CD4-positive, alpha-beta T cell (primary cell): ENCODE measurements around the gene SLC12A7. TPM values are rescaled to one million over a fixed set of nuclear protein-coding genes. Genes with fewer than 3 reads are reported as not detected.

Experiments used
- ATAC-seq: fragments of 200-7000 bp; cut with Tn5 transposase; one replicate; pipeline ENCODE4 v1.10.0; 2022; ENCODE audit warnings: mild to moderate bottlenecking; ENCODE audit not compliant: poor library complexity
- CTCF ChIA-PET: fragments of 350-600 bp; sonication (Branson Sonifier 250); formaldehyde crosslinking; loops from one replicate; lab custom pipeline; 2021; ENCODE audit warnings: antibody characterized with exemption, inconsistent platforms; lab: Charles Lee
- POLR2A ChIA-PET: fragments of 350-600 bp; sonication (Branson Sonifier 250); formaldehyde crosslinking; loops from one replicate; lab custom pipeline; 2021; ENCODE audit warnings: antibody characterized with exemption, inconsistent platforms; lab: Charles Lee
- DNase-seq, 14 experiments: peaks; one replicate each; pipeline ENCODE4 v3.0.0-alpha.2; 2013 to 2020; ENCODE audit warnings: mixed read lengths in 2 of 14
- H3K27ac ChIP-seq, 2 donors: one replicate each; pipeline versions ENCODE4 v1.5.1 to v1.7.0; 2013; ENCODE audit warnings: low read length in 2 of 2, low read depth in 1 of 2, mild to moderate bottlenecking in 1 of 2
- H3K27me3 ChIP-seq, 2 experiments: 1 replicate in 1 of 2; 2 replicates in 1 of 2; pipeline versions ENCODE4 v1.6.1 to v1.7.0; 2013; ENCODE audit warnings: low read length in 2 of 2, control low read depth in 1 of 2, mild to moderate bottlenecking in 1 of 2, moderate library complexity in 1 of 2; ENCODE audit not compliant: insufficient read depth in 2 of 2, control insufficient read depth in 1 of 2
- H3K36me3 ChIP-seq: one replicate; pipeline ENCODE4 v1.6.1; 2013; ENCODE audit warnings: low read length, control low read depth; ENCODE audit not compliant: insufficient read depth
- H3K4me1 ChIP-seq: one replicate; pipeline ENCODE4 v1.6.1; 2013; ENCODE audit warnings: low read length, control low read depth; ENCODE audit not compliant: insufficient read depth
- H3K4me3 ChIP-seq: one replicate; pipeline ENCODE4 v1.5.1; 2013; ENCODE audit warnings: mild to moderate bottlenecking, low read length, moderate library complexity
- H3K9me3 ChIP-seq, 2 experiments: 1 replicate in 1 of 2; 2 replicates in 1 of 2; pipeline versions ENCODE4 v1.6.1 to v1.7.0; 2013; ENCODE audit warnings: low read length in 2 of 2, mild to moderate bottlenecking in 2 of 2, control low read depth in 1 of 2, moderate library complexity in 1 of 2; ENCODE audit not compliant: control insufficient read depth in 1 of 2, insufficient read depth in 1 of 2
- H3K27ac Mint-ChIP-seq: one replicate; pipeline ENCODE4 v1.8.0; 2020; ENCODE audit warnings: mixed read lengths
- H3K27me3 Mint-ChIP-seq: one replicate; pipeline ENCODE4 v1.8.0; 2021; ENCODE audit warnings: mixed read lengths
- H3K36me3 Mint-ChIP-seq: one replicate; pipeline ENCODE4 v1.8.0; 2021; ENCODE audit warnings: low read depth, mixed read lengths
- H3K4me1 Mint-ChIP-seq: one replicate; pipeline ENCODE4 v1.8.0; 2021; ENCODE audit warnings: low read depth, mixed read lengths
- H3K4me3 Mint-ChIP-seq: one replicate; pipeline ENCODE4 v1.8.0; 2020; ENCODE audit warnings: mild to moderate bottlenecking, mixed read lengths
- H3K9me3 Mint-ChIP-seq: one replicate; pipeline ENCODE4 v1.8.0; 2020; ENCODE audit warnings: mixed read lengths
- intact Hi-C, 2 experiments: fragments of 100-400 bp; cut with DNase I in 1 of 2; cut with micrococcal nuclease in 1 of 2; formaldehyde crosslinking; loops; one replicate each; pipeline versions ENCODE4 v1.15.1 to v1.9.0; 2023 to 2025; cut with DNase I, micrococcal nuclease
- total RNA-seq, 174 experiments: library from RNA in 2 of 174; stranded (reverse) in 2 of 174; gene quantifications; one replicate each; pipeline ENCODE4 v1.2.3 and lab custom pipeline; 2021 to 2026
- TF ChIP-seq, protein P1 (sequence below): fragments of 200-600 bp; IDR thresholded peaks from one replicate; pipeline ENCODE4 v1.8.0; 2022; ENCODE audit warnings: antibody characterized with exemption, mild to moderate bottlenecking

The SLC12A7 gene
- total RNA-seq, 2 experiments from 2014 or later = 47.9 to 51.7 TPM

DNA sequence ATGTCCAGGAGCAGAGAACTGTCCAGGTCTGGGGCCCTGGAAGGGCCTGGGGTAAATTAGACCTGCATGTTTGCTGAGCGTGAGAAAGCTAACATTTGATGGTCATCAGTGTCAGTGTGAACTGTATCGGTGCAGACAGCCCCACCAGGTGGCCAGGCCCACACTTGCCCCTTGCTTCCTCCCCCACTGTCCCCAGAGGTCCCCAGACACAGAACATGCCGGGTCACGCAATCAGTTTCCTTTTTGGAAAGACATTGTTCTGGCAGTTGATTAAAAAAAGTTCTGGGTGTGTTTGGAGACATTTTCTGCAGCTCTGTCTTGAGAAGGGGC, 101.7 kb downstream of the SLC12A7 start:
- H3K4me1 Mint-ChIP-seq = peaks cover 16% of the 10 kb centered on the region
- intact Hi-C loops = no loop called here
- Histone ChIP-seq H3K27ac (no peak overlapping the region), H3K9me3 (peaks cover 0 to 27% of the 10 kb centered on the region in 2 experiments), H3K4me3 (no peak overlapping the region), H3K36me3 (no peaks in the 10 kb centered on the region), H3K4me1 (peaks cover 23% of the 10 kb centered on the region), H3K27me3 (peaks cover 45 to 66% of the 10 kb centered on the region in 2 experiments)
- H3K27me3 Mint-ChIP-seq = peaks cover 49% of the 10 kb centered on the region
- peak in 1 of 14 experiments; percentile 7 for DNase-seq
- peak overlapping the region; percentile 18 for H3K4me3 Mint-ChIP-seq
- ChIA-PET CTCF (interaction anchor here (1.1 kb wide), 1 partner anchor 130 kb away, joined by 4 read pairs; no protein-coding TSS in a partner anchor), POLR2A (no interaction called here)
- H3K36me3 Mint-ChIP-seq = no peaks in the 10 kb centered on the region
- TF ChIP-seq, protein P1, sequence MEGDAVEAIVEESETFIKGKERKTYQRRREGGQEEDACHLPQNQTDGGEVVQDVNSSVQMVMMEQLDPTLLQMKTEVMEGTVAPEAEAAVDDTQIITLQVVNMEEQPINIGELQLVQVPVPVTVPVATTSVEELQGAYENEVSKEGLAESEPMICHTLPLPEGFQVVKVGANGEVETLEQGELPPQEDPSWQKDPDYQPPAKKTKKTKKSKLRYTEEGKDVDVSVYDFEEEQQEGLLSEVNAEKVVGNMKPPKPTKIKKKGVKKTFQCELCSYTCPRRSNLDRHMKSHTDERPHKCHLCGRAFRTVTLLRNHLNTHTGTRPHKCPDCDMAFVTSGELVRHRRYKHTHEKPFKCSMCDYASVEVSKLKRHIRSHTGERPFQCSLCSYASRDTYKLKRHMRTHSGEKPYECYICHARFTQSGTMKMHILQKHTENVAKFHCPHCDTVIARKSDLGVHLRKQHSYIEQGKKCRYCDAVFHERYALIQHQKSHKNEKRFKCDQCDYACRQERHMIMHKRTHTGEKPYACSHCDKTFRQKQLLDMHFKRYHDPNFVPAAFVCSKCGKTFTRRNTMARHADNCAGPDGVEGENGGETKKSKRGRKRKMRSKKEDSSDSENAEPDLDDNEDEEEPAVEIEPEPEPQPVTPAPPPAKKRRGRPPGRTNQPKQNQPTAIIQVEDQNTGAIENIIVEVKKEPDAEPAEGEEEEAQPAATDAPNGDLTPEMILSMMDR = no peak
- no peak for ATAC-seq
- H3K9me3 Mint-ChIP-seq = no peaks in the 10 kb centered on the region
- no peak overlapping the region for H3K27ac Mint-ChIP-seq

DNA sequence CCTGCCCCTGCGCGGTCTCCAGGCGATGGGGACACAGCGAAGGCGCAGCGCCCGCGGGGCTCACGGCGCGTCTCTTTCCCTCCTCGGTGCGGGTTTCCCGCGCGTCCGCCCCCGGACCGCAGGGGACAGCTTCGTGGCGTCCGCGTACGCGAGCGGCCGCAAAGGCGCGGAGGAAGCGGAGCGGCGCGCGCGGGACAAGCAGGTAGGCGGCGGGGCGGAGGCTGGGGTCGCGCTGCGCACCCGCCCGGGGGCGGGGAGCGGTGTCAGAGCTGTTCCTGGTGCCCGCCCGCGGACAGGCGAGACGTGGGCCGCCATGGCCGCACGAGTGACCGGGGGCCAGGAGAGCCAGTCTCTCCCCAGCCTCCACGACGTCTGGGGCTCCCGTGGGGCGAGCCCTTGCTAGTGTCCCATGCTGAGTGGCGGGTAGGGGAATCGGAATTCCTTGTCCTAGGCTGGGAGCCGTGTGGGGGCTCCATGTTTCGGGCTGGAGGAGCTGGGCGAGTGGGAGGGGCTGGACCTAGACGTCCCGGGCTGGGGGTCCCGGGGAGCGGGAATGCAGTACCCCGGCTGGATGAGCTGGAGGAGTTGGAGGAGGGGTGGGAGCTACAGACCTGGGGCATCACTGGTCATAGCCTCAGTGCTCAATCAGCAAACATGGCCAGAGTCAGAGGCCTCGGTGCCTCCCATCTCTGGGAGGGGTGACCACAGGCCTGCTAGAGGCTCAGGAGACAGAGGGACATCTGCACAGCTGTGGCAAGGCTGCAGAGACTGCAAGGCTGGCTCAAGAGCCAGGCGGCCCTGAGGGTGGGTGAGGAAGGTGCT, 102.3 kb downstream of the SLC12A7 start:
- no peak overlapping the region for H3K4me3 Mint-ChIP-seq
- H3K27me3 ChIP-seq = peaks cover 45 to 67% of the 10 kb centered on the region in 2 experiments

DNA sequence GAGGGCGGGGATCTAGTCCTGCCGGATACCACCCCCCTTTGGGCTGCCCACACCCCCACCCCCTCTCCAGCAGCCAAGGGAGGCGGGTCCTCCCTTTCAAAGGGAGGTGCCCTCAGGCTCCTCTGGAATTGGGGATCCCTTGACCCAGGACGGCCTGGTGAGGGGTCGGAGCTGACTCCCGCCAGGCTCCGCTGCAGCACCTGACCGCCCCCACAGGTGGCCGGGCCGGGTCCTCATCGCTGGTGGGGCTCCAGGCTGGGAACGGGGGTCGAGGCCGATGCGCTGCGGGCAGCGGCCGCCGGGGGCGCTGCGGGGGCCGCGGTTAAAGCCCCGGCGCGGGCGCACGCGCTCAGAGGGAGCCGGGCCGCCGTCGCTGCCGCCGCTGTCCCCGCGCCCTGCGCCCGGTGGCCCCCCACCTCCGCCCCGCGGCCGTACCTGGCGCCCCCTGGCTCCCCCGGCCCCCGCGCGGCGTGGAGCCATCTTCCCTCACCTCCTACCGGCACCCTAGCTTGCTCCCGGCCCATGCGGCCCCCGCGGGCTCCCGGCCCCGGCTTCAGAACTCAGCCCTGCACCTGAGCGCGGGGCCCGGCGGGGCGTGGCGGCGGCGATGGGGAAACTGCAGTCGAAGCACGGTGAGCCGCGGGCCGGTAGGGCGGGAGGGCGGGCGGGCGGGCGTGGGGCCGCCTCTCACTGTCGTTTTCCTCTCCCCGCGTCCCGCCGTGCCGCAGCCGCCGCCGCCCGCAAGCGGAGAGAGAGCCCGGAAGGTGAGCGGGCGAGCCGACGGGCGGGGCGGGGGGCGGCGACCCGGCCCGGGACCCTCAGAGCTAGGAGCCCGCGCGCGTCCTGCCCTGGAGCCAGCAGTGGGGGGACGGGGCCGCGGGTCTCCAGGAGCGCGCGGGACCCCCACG, 103.2 kb downstream of the SLC12A7 start, which contains the start of gene NKD2:
Gene NKD2 (plus strand): TSS at position 352 of the 908 bp plus-strand sequence. CDS start 256 bp downstream, at position 608.
- Histone ChIP-seq H3K27me3 (peaks cover 45 to 67% of the 10 kb centered on the region in 2 experiments), H3K9me3 (peaks cover 0 to 27% of the 10 kb centered on the region in 2 experiments), H3K36me3 (no peaks in the 10 kb centered on the region), H3K27ac (no peak within 1 kb of the TSS), H3K4me3 (no peak within 1 kb of the TSS), H3K4me1 (peaks cover 36% of the 10 kb centered on the region)
- ATAC-seq (peak; percentile 57), DNase-seq (peak in 8 of 14 experiments; percentile 16 to 69 (median 46))
- Mint-ChIP-seq H3K4me3 (peak within 1 kb of the TSS; percentile 82), H3K9me3 (no peaks in the 10 kb centered on the region), H3K27me3 (peaks cover 49% of the 10 kb centered on the region), H3K27ac (no peak within 1 kb of the TSS), H3K36me3 (no peaks in the 10 kb centered on the region), H3K4me1 (peaks cover 20% of the 10 kb centered on the region)
- TF ChIP-seq, protein P1 = peak; percentile 27
- intact Hi-C loops = no loop called here
- ChIA-PET POLR2A (interaction anchor here (0.7 kb wide), 1 partner anchor 62 kb away, joined by 3 read pairs; no protein-coding TSS in a partner anchor), CTCF (no interaction called here)

More for the DNA sequence above, 102.3 kb downstream of the SLC12A7 start:
- Mint-ChIP-seq H3K36me3 (no peaks in the 10 kb centered on the region), H3K4me1 (peaks cover 16% of the 10 kb centered on the region), H3K27me3 (peaks cover 49% of the 10 kb centered on the region), H3K9me3 (no peaks in the 10 kb centered on the region), H3K27ac (no peak overlapping the region)
- peaks cover 0 to 27% of the 10 kb centered on the region in 2 experiments for H3K9me3 ChIP-seq
- no peak overlapping the region for H3K4me3 ChIP-seq
- TF ChIP-seq, protein P1 = no peak
- ChIA-PET POLR2A (interaction anchor here (0.7 kb wide), 1 partner anchor 63 kb away, joined by 3 read pairs; no protein-coding TSS in a partner anchor), CTCF (no interaction called here)
- ATAC-seq (no peak), DNase-seq (peak in 1 of 14 experiments; percentile 30)
- intact Hi-C loops = no loop called here
- peaks cover 28% of the 10 kb centered on the region for H3K4me1 ChIP-seq
- no peak overlapping the region for H3K27ac ChIP-seq
- H3K36me3 ChIP-seq = no peaks in the 10 kb centered on the region
